ENCODE data around the gene FARP2. TPM values are rescaled to one million over a fixed set of nuclear protein-coding genes. Genes with fewer than 3 reads are reported as not detected.
A peak's percentile ranks its signal among the peaks of the same experiment; 100 is the strongest.

FARP2 gene
- total and polyA plus RNA-seq, 2 of the 13 experiments (the other 11 are each of a cell fraction or from before 2014, with no cell fraction given): 28.0 to 45.4 TPM

- TF ChIP-seq ZNF609 (CRISPR knock-in tag; IDR thresholded peaks at IDR 0.05; ENCODE audit: borderline replicate concordance): peak; percentile 88
- TF ChIP-seq POGZ (CRISPR knock-in tag; IDR thresholded peaks at IDR 0.05): peak; percentile 98
- TF ChIP-seq FOXA3 (CRISPR knock-in tag; IDR thresholded peaks at IDR 0.05): peak; percentile 45
- TF ChIP-seq ZNF569 (CRISPR knock-in tag; IDR thresholded peaks at IDR 0.05; ENCODE audit: borderline replicate concordance): peak; percentile 99
- TF ChIP-seq, protein P1, sequence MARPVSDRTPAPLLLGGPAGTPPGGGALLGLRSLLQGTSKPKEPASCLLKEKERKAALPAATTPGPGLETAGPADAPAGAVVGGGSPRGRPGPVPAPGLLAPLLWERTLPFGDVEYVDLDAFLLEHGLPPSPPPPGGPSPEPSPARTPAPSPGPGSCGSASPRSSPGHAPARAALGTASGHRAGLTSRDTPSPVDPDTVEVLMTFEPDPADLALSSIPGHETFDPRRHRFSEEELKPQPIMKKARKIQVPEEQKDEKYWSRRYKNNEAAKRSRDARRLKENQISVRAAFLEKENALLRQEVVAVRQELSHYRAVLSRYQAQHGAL (CRISPR knock-in tag; IDR thresholded peaks at IDR 0.05; ENCODE audit: not compliant biosample characterization): peak; percentile 79
- peak; percentile 72; the same call in 1 of the 2 replicates for TF ChIP-seq SKIL (CRISPR knock-in tag; IDR thresholded peaks at IDR 0.05; ENCODE audit: borderline replicate concordance)
- TF ChIP-seq RFX5 (IDR thresholded peaks at IDR 0.05; ENCODE audit: low read depth, low read length): 0 out of 2 replicates have a peak, but pooled peaks have one; percentile 5
- TF ChIP-seq GATAD1 (CRISPR knock-in tag; IDR thresholded peaks at IDR 0.05): peak; percentile 90
- TF ChIP-seq, protein P2, sequence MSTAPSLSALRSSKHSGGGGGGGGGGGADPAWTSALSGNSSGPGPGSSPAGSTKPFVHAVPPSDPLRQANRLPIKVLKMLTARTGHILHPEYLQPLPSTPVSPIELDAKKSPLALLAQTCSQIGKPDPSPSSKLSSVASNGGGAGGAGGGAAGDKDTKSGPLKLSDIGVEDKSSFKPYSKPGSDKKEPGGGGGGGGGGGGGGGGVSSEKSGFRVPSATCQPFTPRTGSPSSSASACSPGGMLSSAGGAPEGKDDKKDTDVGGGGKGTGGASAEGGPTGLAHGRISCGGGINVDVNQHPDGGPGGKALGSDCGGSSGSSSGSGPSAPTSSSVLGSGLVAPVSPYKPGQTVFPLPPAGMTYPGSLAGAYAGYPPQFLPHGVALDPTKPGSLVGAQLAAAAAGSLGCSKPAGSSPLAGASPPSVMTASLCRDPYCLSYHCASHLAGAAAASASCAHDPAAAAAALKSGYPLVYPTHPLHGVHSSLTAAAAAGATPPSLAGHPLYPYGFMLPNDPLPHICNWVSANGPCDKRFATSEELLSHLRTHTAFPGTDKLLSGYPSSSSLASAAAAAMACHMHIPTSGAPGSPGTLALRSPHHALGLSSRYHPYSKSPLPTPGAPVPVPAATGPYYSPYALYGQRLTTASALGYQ (CRISPR knock-in tag; IDR thresholded peaks at IDR 0.05): peak; percentile 75
- TF ChIP-seq ZKSCAN8 (CRISPR knock-in tag; IDR thresholded peaks at IDR 0.05; ENCODE audit: borderline replicate concordance): peak; percentile 28; the same call in 1 of the 2 replicates
- TF ChIP-seq ZNF350 (CRISPR knock-in tag; IDR thresholded peaks at IDR 0.05; ENCODE audit: borderline replicate concordance, low read depth): peak; percentile 92
- TF ChIP-seq ZNF713 (CRISPR knock-in tag; IDR thresholded peaks at IDR 0.05): peak; percentile 24; the same call in 1 of the 2 replicates
- no peak; the same call in 1 of the 2 replicates for TF ChIP-seq ZNF891 (CRISPR knock-in tag; IDR thresholded peaks at IDR 0.05)
- TF ChIP-seq ZNF768 (CRISPR knock-in tag; IDR thresholded peaks at IDR 0.05): peak; percentile 49
- no peak for TF ChIP-seq THRA (CRISPR knock-in tag; IDR thresholded peaks at IDR 0.05; ENCODE audit: borderline replicate concordance)
- peak; percentile 83 for TF ChIP-seq ZNF850 (CRISPR knock-in tag; conservative IDR thresholded peaks at IDR 0.05)
- TF ChIP-seq FOXP1 (IDR thresholded peaks at IDR 0.05): no peak
- TF ChIP-seq FOXP1 (CRISPR knock-in tag; IDR thresholded peaks at IDR 0.05): 0 out of 2 replicates have a peak, but pooled peaks have one; percentile 29
Observed at GRCh38 chr2:241315093-241315878, 40.8 kb upstream of the FARP2 start, which contains the start of gene HDLBP (continued).

All from HepG2 (cell line).